Bronchial epithelial cell (primary cell): ENCODE data around the gene CUTA. TPM values are rescaled to one million over a fixed set of nuclear protein-coding genes. Genes with fewer than 3 reads are reported as not detected.

ENCODE experiments used
- DNase-seq: peaks from one replicate; pipeline ENCODE4 v3.0.0-alpha.2; 2010; ENCODE audit warnings: low read depth
- FAIRE-seq: peaks from 2 replicates; lab custom pipeline; 2011; peaks lifted over from hg19 to GRCh38; lab: Jason Lieb, UNC
- H3K27me3 ChIP-seq: 2 replicates; pipeline ENCODE4 v1.5.1; 2011; ENCODE audit warnings: low read length; ENCODE audit not compliant: control insufficient read depth, insufficient read depth
- H3K36me3 ChIP-seq: 2 replicates; pipeline ENCODE4 v1.5.1; 2011; ENCODE audit warnings: low read length; ENCODE audit not compliant: control insufficient read depth, insufficient read depth
- H3K4me3 ChIP-seq: 2 replicates; pipeline ENCODE4 v1.5.1; 2011; ENCODE audit warnings: mild to moderate bottlenecking, low read depth, low read length, control low read depth
- total RNA-seq: library from RNA; depleted of rRNA; stranded (reverse); fragments of >200 nt; gene quantifications from 2 replicates; pipeline ENCODE4 v1.2.1, GENCODE V29; 2014
- TF ChIP-seq, protein P1 (sequence below): IDR thresholded peaks from 2 replicates; pipeline ENCODE4 v1.5.1; 2011; ENCODE audit warnings: mild to moderate bottlenecking, moderate library complexity, low read length, control low read depth, inconsistent platforms; ENCODE audit not compliant: insufficient read depth, severe bottlenecking

The CUTA gene
- total RNA-seq, 1 donor from 2014 or later: 37.1 TPM

DNA sequence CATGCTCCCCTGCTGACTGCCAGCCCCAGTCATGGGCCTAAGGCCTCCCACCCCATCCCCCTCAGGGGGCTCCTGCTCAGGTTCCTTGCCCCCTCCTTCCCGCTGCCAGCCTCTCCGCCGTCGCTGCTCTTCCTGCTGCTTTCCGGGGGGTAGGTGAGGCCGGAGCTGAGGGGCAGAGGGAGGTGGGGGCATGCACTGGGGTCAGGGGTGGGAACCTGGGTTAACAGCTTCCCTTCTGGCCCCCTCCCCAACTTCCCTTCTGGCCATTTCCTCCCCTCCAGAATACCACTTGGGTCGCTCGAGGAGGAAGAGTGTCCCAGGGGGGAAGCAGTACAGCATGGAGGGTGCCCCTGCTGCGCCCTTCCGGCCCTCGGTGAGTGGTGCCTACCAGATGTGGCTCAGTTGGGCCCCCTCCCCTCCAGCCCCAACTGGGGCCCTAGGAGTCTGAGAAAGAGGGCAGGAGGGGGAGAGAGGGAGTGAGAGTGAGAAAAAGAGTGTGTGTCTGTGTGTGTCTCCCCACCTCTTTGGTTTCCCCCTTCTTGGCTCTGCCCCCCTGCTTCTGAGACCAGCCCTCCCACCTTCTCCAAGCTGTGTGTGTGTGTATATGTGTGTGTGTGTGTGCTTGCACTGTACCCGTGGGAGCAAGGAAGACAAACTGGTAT lies 14.1 kb upstream of the CUTA start:
- no peak overlapping the region for H3K4me3 ChIP-seq
- DNase-seq (no peak), FAIRE-seq (no peak)
- peaks cover 5% of the 10 kb centered on the region for H3K36me3 ChIP-seq
- TF ChIP-seq, protein P1, sequence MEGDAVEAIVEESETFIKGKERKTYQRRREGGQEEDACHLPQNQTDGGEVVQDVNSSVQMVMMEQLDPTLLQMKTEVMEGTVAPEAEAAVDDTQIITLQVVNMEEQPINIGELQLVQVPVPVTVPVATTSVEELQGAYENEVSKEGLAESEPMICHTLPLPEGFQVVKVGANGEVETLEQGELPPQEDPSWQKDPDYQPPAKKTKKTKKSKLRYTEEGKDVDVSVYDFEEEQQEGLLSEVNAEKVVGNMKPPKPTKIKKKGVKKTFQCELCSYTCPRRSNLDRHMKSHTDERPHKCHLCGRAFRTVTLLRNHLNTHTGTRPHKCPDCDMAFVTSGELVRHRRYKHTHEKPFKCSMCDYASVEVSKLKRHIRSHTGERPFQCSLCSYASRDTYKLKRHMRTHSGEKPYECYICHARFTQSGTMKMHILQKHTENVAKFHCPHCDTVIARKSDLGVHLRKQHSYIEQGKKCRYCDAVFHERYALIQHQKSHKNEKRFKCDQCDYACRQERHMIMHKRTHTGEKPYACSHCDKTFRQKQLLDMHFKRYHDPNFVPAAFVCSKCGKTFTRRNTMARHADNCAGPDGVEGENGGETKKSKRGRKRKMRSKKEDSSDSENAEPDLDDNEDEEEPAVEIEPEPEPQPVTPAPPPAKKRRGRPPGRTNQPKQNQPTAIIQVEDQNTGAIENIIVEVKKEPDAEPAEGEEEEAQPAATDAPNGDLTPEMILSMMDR: no peak
- no peaks in the 10 kb centered on the region for H3K27me3 ChIP-seq

DNA sequence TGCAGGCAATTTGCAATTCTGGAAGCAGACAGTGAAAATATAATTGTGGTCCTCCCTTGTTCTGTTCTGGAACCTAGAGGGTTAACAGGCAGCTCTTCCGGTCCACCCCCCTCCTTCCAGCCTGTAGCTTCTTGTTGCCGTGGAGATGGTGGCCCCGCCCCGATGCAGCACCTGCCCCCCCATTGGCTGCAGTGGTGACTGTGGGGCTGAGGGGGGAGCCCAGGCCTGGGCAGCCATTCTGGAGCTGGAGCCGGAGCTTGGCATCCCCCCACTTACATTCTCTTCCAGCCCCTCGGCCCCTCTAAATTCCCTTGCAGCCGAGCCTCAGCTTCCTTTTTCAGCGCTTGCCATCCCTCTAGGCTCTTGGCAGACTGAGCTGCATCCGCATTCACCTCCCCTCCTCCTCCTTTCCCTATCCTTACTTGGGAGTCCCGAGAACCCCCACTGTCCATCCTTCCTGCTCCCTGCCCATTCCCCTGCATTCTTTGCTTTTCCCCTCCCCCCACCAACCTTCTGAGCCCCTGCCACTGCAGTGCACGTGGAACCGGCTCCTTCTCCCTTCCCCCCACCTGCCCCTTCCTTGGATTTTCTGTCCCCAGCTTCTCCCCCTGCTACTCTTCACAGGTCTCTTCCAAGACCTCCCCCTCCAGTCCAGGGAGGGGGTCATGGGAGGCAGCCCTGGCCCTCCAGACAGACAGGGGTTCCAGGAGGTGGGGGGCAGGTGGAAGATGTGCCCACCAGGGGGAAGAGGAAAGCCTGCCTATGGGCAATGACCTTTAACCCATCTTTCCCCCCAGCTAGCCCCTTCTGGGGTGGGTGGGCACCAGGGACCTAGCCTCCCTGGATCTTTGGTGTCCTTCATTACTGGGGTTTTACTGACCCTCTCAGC lies 13.3 kb upstream of the CUTA start:
- no peaks in the 10 kb centered on the region for H3K27me3 ChIP-seq
- TF ChIP-seq, protein P1: no peak
- no peak for DNase-seq
- H3K4me3 ChIP-seq: no peak overlapping the region
- peaks cover 3% of the 10 kb centered on the region for H3K36me3 ChIP-seq
- no peak for FAIRE-seq

DNA sequence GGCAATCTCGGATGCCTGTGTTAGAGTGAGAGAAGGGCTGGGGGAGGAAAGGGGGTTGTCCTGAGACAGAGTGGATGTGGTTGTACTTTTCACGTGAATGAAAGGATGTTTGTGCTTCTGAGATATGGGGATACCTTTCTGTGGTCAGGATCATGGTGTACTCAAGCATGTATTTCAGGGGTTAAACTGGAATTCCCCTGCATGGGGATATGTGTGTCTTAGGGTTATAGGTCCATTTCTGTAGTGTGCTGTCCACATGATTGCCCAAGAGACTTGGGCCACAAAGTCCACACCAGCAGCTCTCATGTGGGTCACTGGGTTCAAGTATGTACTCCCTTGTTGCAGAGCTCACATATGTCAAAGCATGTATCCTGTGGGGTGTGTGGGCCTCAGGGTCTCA lies 12.4 kb upstream of the CUTA start:
- TF ChIP-seq, protein P1: no peak
- Histone ChIP-seq H3K27me3 (no peaks in the 10 kb centered on the region), H3K4me3 (no peak overlapping the region), H3K36me3 (no peaks in the 10 kb centered on the region)
- peak; percentile 36 for FAIRE-seq
- DNase-seq: no peak

DNA sequence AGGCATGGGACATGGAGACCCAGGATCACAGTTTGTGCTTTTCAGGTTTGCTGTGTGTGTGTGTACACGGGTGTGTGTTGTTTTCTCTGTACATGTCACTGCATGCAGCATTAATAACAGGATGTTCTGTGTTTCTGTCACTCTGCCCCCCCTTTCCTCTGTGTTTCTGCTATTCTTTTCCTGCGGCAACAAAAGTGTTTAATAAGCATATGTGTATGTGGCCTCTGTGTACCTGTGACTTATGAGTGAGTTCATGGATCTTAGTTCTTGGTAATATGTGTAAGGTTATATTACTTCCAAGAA lies 11.8 kb upstream of the CUTA start:
- TF ChIP-seq, protein P1: no peak
- Histone ChIP-seq H3K27me3 (no peaks in the 10 kb centered on the region), H3K36me3 (no peaks in the 10 kb centered on the region), H3K4me3 (no peak overlapping the region)
- FAIRE-seq: no peak
- peak; percentile 61 for DNase-seq

DNA sequence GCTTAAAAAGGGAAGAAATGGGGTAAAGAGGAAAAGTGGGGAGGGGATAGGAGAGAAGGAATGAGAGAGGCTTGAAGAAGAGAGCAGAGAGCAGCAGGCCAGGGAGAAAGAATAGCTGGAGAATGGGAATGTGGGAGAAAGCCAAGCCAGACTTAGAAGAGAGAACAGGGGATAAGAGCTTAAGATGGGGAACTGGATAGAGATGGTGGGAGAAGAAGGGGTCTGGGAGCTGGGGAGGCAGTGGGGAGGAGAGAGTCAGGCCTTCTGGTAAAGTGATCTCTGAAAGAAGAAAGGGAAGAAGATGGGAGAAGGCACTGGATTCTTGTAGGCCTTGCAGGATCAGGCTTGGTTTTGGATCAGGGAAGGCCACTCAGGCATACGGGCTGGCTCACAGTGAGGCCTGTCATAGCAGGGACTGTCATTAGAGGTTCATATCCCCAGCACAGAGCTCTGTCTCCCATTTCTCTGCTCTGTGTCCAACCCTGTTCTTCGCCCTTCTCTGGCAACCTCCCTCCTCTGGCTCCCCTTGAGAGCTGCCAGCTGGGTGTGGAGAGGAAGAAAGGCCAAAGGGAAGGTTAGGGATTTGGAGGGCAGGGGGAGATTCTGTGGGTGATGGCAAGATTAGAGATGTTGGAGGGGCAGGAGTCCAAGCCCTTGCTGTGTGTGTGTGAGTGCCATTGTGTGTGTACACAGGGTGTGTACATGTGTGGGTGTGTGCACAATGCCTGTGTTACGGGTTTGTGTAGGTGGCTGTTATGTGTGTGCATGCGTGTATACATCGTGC lies 11.3 kb upstream of the CUTA start:
- FAIRE-seq (peak; percentile 7), DNase-seq (no peak)
- no peaks in the 10 kb centered on the region for H3K27me3 ChIP-seq
- H3K36me3 ChIP-seq: no peaks in the 10 kb centered on the region
- TF ChIP-seq, protein P1: no peak
- H3K4me3 ChIP-seq: no peak overlapping the region
